NB4 (cell line): ENCODE results near the gene ZNF214.
"Not testable (repeated sequence)": the region's sequence is repeated elsewhere in the genome, so short reads cannot be mapped to it uniquely, and the experiment has no call there.

Source experiments
- DNase-seq: peaks from one replicate; pipeline ENCODE4 v3.0.0; 2010; ENCODE audit warnings: low read depth
- H3K4me3 ChIP-seq: one replicate; pipeline ENCODE4 v1.5.1; 2011; ENCODE audit warnings: mild to moderate bottlenecking, low read depth, low read length, moderate library complexity
- CTCF ChIP-seq: IDR thresholded peaks from one replicate; pipeline ENCODE4 v1.5.1; 2012; ENCODE audit warnings: low read depth, low read length
- MAX ChIP-seq: IDR thresholded peaks from 2 replicates; pipeline ENCODE4 v1.6.1; 2011; ENCODE audit warnings: low read depth, low read length
- MYC ChIP-seq: IDR thresholded peaks from 2 replicates; pipeline ENCODE4 v1.6.1; 2011; ENCODE audit warnings: low read depth, low read length
- POLR2A ChIP-seq: IDR thresholded peaks from 2 replicates; pipeline ENCODE4 v1.6.1; 2011; ENCODE audit warnings: mild to moderate bottlenecking; ENCODE audit not compliant: insufficient read length; ENCODE audit errors: extremely low read depth

The ZNF214 gene

GRCh38 chr11:6979365-6979764 is 40.8 kb downstream of the ZNF214 start:
- no peak overlapping the region for H3K4me3 ChIP-seq
- no peak for DNase-seq
- TF ChIP-seq MAX, result no peak
- TF ChIP-seq MYC, result no peak
- no peak for TF ChIP-seq CTCF
- TF ChIP-seq POLR2A, result no peak

GRCh38 chr11:6969854-6970253 is 50.3 kb downstream of the ZNF214 start:
- not testable (repeated sequence) for H3K4me3 ChIP-seq, DNase-seq

- DNase-seq, result no peak
- TF ChIP-seq MAX (no peak), POLR2A (no peak), CTCF (no peak), MYC (no peak)
- no peak overlapping the region for H3K4me3 ChIP-seq
These were observed 51.3 kb downstream of the ZNF214 start for GRCh38 chr11:6968816-6969215.

GRCh38 chr11:6962673-6963072 is 57.5 kb downstream of the ZNF214 start:
- TF ChIP-seq MAX (no peak), MYC (no peak), CTCF (no peak), POLR2A (no peak)
- no peak for DNase-seq
- no peak overlapping the region for H3K4me3 ChIP-seq

GRCh38 chr11:6962141-6962540 is 58.0 kb downstream of the ZNF214 start:
- DNase-seq, result no peak
- H3K4me3 ChIP-seq, result no peak overlapping the region
- TF ChIP-seq MAX (no peak), CTCF (no peak), POLR2A (no peak), MYC (no peak)

- not testable (repeated sequence) for H3K4me3 ChIP-seq, DNase-seq
These were observed 65.9 kb downstream of the ZNF214 start for GRCh38 chr11:6954248-6954647.
